HG03135 (cell line): Measurements from ENCODE around the gene MAML1.

Experiments
- ATAC-seq: cut with Tn5 transposase; IDR thresholded peaks from one replicate; pipeline ENCODE4 v1.9.1; 2021; ENCODE audit warnings: mild to moderate bottlenecking, moderate library complexity; ENCODE audit not compliant: unreplicated experiment

MAML1 gene

DNA sequence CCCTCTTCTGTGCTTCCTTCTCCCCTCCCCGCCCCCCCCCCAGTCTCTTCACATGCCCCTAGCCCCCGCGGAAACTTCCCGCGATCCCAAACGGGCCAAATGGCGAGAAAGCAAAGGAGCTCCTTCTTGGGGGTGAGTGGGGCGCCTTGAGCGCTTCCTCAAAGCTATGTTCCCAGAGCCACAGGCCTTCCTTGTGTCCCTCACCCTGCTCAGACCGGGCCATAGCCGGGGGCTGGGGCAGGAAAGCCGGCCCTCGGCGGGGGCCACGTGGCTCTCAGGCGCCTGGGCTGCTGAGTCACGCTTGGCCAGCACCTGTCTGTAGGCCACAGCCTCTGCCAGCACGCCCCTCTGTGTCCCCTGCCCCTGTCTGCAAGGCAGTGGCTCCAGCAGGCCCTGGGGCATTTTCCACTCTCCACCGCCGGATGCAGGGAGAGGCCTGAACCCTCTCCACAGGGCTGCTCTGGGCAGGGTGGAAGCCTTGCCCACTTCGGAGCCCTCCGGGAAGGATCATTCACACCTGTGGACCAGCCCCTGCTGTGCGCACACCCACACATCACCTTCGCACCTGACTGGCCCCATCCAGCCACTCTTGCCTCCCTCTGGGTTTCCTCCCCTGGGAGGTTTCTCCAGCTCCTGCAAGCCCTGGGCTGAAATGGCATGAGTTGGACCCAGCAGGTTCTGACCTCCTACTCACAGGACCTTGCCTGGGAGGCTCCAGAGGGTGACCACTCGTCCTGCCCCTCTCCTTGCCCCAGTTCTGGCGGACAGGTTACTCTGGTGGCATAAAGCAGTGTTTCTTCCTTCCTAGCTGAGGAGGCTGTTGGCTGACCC, 86.9 kb downstream of the MAML1 start:
- no peak for ATAC-seq

DNA sequence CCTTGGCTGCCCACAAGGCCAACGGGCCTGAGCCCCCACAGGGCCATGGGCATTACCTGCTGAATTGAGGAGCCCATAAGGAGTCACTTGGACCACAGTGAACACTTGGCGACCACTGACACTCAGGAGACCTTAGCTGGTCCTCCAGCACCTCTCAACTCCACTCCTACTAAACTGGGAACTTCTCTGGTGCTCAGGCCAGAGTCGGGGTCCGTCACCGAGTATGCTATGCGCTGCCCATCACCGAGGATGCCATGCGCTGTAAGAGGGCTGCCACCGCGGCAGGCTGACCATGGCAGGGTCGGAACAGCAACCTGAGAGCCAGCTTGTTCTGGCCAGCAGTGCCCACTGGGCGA, 87.5 kb downstream of the MAML1 start:
- ATAC-seq, result no peak

DNA sequence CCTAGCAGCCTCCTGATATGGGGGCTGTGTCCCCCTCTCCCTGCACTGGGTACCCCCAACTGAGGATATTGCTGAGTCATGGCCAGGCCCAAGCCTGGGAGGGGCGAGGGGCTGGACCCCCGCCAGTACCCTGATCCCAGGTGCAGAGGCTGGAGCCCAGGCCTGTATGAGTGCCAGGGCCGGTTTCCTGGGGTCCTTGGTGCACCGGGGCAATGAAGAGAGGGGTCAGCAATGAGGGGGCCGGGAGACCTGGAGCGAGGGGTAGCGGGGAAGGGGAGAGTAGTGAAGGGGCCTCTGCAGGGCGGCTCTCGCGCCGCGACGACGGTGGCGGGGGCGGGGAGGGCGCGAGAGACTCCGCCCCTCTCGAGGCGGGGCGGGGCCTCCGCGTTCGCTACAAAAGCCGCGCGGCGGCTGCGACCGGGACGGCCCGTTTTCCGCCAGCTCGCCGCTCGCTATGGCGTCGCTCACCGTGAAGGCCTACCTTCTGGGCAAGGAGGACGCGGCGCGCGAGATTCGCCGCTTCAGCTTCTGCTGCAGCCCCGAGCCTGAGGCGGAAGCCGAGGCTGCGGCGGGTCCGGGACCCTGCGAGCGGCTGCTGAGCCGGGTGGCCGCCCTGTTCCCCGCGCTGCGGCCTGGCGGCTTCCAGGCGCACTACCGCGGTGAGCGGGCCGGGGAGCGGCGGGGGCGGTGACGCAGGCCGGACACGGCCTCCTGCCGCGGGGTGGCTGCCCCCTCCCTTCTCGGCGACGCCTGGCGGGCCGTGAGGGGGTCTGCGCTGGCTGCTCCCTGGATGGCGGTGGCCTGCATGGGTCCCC, 88.1 kb downstream of the MAML1 start, which contains the start of gene SQSTM1:
SQSTM1 (plus strand) TSS at position 423 of the 815 bp plus-strand sequence; CDS start at position 455, 32 bp downstream.
- peak; percentile 39 for ATAC-seq

DNA sequence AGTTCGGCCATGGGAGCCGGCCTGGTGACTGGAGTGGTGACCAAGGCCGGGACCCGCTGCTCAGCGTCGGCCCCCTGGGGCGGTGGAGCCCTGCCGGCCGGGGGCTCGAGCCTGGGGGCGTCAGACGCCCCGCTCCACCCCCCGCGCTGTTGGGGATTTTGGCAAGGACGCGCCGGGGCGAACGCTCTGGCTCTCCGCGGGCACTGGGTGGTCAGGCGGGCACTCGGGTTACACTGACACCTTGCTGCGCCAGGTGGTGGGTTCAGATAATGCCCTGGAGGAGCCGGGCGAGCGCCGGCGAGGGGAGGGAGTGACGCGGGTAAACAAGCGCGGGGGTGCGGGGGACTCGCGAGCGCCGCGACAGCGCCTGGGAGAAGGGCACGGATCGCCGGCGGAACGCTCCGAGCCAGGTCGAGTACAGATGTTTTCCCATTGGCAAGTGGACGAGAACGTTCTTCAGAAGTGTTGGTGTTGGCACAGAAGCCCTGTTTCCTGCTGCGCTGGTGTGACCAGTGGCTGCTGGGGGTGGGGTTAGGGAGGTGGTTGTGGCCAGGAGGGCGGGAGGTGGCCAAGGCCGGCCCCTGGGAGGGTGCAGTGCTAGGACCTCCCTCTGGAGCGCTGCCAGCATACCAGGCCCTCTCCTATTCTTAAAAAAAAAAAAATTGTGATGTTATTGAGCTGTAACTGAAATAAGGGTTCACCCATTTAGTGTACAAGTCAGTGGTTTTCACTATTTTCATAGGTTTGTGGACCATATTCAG, 88.9 kb downstream of the MAML1 start:
- peak; percentile 49 for ATAC-seq

DNA sequence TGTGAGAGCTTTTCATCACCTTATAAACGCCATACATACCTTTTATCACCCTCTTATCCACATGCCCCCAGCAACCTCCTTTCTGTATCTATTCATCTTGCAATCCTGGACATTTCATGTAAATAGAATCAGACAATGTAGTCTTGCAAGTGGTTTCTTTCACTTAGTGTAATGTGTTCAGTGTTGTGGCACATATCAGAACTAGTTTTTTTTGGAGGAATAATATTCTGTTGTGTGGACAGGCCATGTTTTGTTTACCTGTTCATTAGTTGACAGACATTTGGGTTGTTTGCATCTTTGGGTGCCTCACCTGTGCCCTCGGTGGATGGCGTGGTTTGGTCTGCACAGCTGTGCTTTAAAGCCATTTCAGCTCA, 89.4 kb downstream of the MAML1 start:
- no peak for ATAC-seq

DNA sequence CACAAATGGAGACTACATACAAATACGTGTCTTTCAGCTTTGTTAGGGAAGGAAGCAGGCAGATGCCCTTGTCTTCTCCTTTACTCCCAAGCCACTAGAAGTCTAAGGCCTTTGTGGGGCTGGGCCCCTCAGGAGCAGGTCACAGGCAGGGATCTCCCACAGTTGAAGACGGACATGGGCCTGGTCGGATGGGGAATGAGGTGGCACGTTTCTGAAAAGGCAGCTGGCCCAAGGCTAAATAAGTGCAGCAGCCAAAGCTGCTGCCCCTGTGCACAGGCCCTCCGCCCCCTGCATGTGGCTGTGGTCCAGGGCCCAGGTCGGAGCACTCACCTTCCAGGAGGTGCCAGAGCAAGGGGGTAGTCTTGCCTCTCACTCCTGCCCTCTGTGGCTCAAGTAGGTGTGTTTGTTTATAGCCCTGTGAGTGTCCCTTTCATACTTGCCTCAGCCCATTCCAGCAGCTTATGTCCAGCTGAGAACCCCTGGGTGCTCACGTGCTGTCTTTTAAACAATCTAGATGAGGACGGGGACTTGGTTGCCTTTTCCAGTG, 89.9 kb downstream of the MAML1 start:
- ATAC-seq, result no peak

DNA sequence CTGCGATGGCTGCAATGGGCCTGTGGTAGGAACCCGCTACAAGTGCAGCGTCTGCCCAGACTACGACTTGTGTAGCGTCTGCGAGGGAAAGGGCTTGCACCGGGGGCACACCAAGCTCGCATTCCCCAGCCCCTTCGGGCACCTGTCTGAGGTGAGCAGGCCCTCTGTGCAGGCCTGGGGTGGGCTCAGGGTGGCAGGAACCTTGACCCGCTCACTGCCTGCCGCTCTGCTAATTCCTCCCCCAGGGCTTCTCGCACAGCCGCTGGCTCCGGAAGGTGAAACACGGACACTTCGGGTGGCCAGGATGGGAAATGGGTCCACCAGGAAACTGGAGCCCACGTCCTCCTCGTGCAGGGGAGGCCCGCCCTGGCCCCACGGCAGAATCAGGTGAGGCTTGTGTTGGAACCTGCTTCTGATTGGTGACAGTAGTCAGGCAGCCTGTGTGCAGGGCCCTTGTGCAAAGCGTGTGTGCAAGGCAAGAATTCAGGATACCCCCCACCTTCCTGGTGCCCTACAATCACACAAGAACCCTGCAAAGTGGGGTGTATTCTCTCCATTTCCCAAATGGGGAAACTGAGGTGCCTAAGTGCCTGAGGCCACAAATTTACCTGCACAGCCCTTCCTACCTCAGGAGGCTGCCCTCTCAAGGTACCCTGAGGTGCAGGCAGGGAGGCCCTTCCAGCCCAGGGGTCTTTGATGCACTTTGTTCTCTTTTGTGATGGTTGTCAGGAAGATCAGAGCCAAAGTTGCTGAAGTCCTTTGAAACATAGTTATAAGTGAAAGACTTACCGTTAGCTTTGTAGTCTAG, 91.5 kb downstream of the MAML1 start:
- ATAC-seq, result no peak

DNA sequence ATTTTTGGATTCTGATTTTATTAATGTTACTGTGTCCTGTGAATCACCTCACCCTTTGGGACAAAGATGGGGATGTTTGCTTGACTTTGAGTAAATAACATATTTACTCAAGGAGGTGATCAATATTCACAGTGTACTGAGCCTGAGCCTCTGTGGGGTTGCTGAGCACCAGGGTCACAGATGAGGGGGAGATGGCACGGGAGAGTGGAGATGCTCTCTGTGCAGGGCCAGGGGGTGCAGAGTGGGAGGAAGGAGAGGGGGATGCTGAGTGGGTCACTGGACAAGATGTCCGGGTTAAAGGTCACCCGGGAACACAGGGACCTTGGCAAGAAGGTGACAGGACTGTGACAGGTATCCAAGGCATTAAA, 92.1 kb downstream of the MAML1 start:
- no peak for ATAC-seq

DNA sequence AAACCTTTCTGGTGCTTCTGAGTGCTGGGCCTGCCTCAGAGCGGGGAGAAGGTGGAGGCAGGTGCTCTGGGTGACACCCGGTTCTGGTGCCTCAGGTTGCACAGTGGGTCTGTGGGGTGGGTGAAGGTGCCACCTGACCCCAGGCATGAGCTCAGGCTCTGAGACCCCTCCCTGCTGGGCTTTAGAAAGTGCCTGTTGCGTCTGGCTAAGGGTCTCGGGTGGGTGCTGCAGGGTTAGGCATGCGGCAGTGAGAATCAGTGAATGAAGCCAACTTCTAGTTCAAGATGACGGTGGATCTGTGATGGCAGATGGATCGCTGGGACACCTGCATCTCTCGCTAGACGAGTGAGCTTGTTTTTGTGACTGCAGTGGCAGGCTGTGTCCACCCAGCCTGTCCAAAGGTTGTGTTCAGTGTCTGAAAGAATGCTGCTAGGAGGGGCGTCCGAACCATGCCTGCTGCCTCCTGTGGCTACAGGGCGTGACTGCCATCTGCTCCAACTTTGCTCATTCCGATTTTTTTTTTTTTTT, 93.1 kb downstream of the MAML1 start:
- no peak for ATAC-seq
